ENCODE results near the gene MYO7A. TPM values are rescaled to one million over a fixed set of nuclear protein-coding genes. Genes with fewer than 3 reads are reported as not detected.

MYO7A gene
- total and polyA plus RNA-seq, 2 donors (not counting 1 experiment from before 2014, with no cell fraction given): 0.03 to 0.07 TPM

GRCh38 chr11:77138106-77138649, 10.1 kb downstream of the MYO7A start:
- POLR2A ChIA-PET: no interaction called here
- H3K27me3 ChIP-seq (replicated peaks in 1 of 4; ENCODE audit: control extremely low read depth in 1 of 4, control insufficient read depth in 3 of 4, insufficient read depth in 4 of 4, low read length in 3 of 4): peaks cover 0 to 21% (median 4%) of the 10 kb centered on the region in 4 experiments

More at GRCh38 chr11:77138106-77138649, 10.1 kb downstream of the MYO7A start:
- TF ChIP-seq EZH2 (IDR thresholded peaks at IDR 0.05; ENCODE audit: borderline replicate concordance, insufficient read depth, low read depth, low read length, poor library complexity, severe bottlenecking) (no peak), CTCF (IDR thresholded peaks at IDR 0.05) (no peak)
- peaks cover 0 to 4% of the 10 kb centered on the region in 2 donors for H3K4me1 ChIP-seq (ENCODE audit: control insufficient read depth in 2 of 2, insufficient read depth in 2 of 2, low read length in 2 of 2)
- no peaks in the 10 kb centered on the region for H3K79me2 ChIP-seq (ENCODE audit: control insufficient read depth, insufficient read depth, low read length)
- DNase-seq (no peak), ATAC-seq (ENCODE audit: low read depth) (no peak)
- H3K27ac Mint-ChIP-seq: no peak overlapping the region
- H3K4me2 ChIP-seq (replicated peaks; ENCODE audit: low read depth, low read length, poor library complexity, severe bottlenecking): no peak overlapping the region
- WGBS (ENCODE audit: insufficient coverage): 32% methylated on average over 55 of the region's 55 CpGs
- CTCF ChIA-PET: no interaction called here
- intact Hi-C loops (cut with micrococcal nuclease): no loop called here
- peaks cover 6% of the 10 kb centered on the region for H3K4me1 Mint-ChIP-seq
- no peak overlapping the region for H3K4me3 ChIP-seq (ENCODE audit: control extremely low read depth in 1 of 5, extremely low read depth in 1 of 5, insufficient read depth in 1 of 5, low read depth in 2 of 5, low read length in 4 of 5)
- H3K27me3 Mint-ChIP-seq: peaks cover 28% of the 10 kb centered on the region
- H3K27ac ChIP-seq (ENCODE audit: low read length in 2 of 2): no peak overlapping the region
- H2AFZ ChIP-seq (ENCODE audit: insufficient read depth, low read depth, low read length, poor library complexity, severe bottlenecking): no peak overlapping the region
- H3K9ac ChIP-seq (ENCODE audit: low read length): no peak overlapping the region
- H4K20me1 ChIP-seq (ENCODE audit: control insufficient read depth, insufficient read depth, low read length, poor library complexity, severe bottlenecking): no peaks in the 10 kb centered on the region
- peaks cover 0 to under 1% (median 0%) of the 10 kb centered on the region in 3 donors for H3K9me3 ChIP-seq (ENCODE audit: control extremely low read depth in 1 of 3, control insufficient read depth in 2 of 3, insufficient read depth in 1 of 3, low read length in 2 of 3)
- H3K36me3 ChIP-seq (replicated peaks in 1 of 2; ENCODE audit: control extremely low read depth in 1 of 2, control insufficient read depth in 1 of 2, extremely low read depth in 1 of 2, insufficient read depth in 2 of 2, low read length in 1 of 2): no peaks in the 10 kb centered on the region
- H3K4me3 Mint-ChIP-seq: no peak overlapping the region
- H3K9me3 Mint-ChIP-seq (ENCODE audit: insufficient read depth): peaks cover 5% of the 10 kb centered on the region
